ENCODE results near the gene HPS3. TPM values are rescaled to one million over a fixed set of nuclear protein-coding genes. Genes with fewer than 3 reads are reported as not detected.

The HPS3 gene
- polyA plus RNA-seq, 1 of the 3 experiments (the other 2 are of a cell fraction) = 9.4 TPM

GRCh38 chr3:149101154-149101553 is 28.3 kb upstream of the HPS3 start (continued):
- TF ChIP-seq EZH2phosphoT487 (IDR thresholded peaks at IDR 0.05; ENCODE audit: borderline replicate concordance, low read depth) (no peak), CHD2 (IDR thresholded peaks at IDR 0.05; ENCODE audit: low read length, partially characterized antibody) (no peak), JUND (IDR thresholded peaks at IDR 0.05) (no peak), EP300 (IDR thresholded peaks at IDR 0.05; ENCODE audit: borderline replicate concordance in 1 of 2, low read depth in 1 of 2, low read length in 1 of 2) (no peak)

DNA sequence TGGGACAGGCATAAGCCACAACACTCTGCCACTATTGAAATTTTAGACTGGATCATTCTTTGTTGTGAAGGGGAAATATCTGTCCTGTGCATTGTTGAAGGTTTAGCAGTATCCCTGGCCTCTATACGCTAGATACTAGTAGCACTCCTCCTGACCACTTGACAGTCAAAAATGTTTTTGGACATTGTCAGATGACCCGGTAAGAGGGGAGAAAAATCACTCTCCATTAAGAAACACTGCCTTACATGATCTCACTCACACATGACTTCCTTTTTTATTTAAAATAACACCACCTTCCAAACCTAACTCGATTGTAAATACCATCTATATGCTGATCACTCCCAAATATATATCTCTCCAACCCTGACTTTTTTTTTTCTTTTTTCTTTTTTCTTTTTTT is 27.8 kb upstream of the HPS3 start:
- H3K9me2 ChIP-seq = no peaks in the 10 kb centered on the region
- H3K27me3 ChIP-seq (ENCODE audit: insufficient read depth) = no peaks in the 10 kb centered on the region
- H3K27ac ChIP-seq (ENCODE audit: low read depth in 2 of 2, low read length in 1 of 2) = no peak overlapping the region
- H2AFZ ChIP-seq (ENCODE audit: low read depth) = no peak overlapping the region
- H3K4me2 ChIP-seq = no peak overlapping the region
- H3K4me1 ChIP-seq (ENCODE audit: control insufficient read depth in 1 of 2, insufficient read depth in 2 of 2, low read depth in 1 of 2, low read length in 1 of 2) = no peaks in the 10 kb centered on the region
- H3K9me3 ChIP-seq = peaks cover 5% of the 10 kb centered on the region; the same call in 1 of the 2 replicates
- no peaks in the 10 kb centered on the region for H3K79me2 ChIP-seq (ENCODE audit: insufficient read depth)
- DNase-seq = no peak
- no peaks in the 10 kb centered on the region for H3K36me3 ChIP-seq (replicated peaks in 1 of 2; ENCODE audit: control insufficient read depth in 1 of 2, insufficient read depth in 2 of 2, low read length in 1 of 2)
- H3K9ac ChIP-seq = no peak overlapping the region
- no peaks in the 10 kb centered on the region for H4K20me1 ChIP-seq (ENCODE audit: insufficient read depth)
- H3K4me3 ChIP-seq (ENCODE audit: low read depth in 2 of 2, low read length in 1 of 2) = no peak overlapping the region
- 53% methylated on average over 3 of the region's 3 CpGs for WGBS (ENCODE audit: low lambda C conversion rate)
- ChIA-PET POLR2A (no interaction called here), CTCF (interaction anchor here (2.7 kb wide), 1 partner anchor 18 kb away, joined by 8 read pairs; no protein-coding TSS in a partner anchor)
- H3F3A ChIP-seq (replicated peaks; ENCODE audit: insufficient read depth) = no peaks in the 10 kb centered on the region
- TF ChIP-seq ELF1 (IDR thresholded peaks at IDR 0.05) (no peak), FOXM1 (IDR thresholded peaks at IDR 0.05; ENCODE audit: low read depth) (no peak), IRF3 (IDR thresholded peaks at IDR 0.05; ENCODE audit: low read depth, low read length) (no peak), RXRA (IDR thresholded peaks at IDR 0.05; ENCODE audit: borderline replicate concordance, low read depth) (no peak), CHD2 (IDR thresholded peaks at IDR 0.05; ENCODE audit: low read length, partially characterized antibody) (no peak), FOSL2 (IDR thresholded peaks at IDR 0.05; ENCODE audit: borderline replicate concordance, low read depth) (no peak), MEF2A (IDR thresholded peaks at IDR 0.05; ENCODE audit: borderline replicate concordance, low read depth) (no peak), MXI1 (IDR thresholded peaks at IDR 0.05; ENCODE audit: low read depth, low read length) (no peak), GATA2 (CRISPR knock-in tag; IDR thresholded peaks at IDR 0.05) (no peak), NRF1 (IDR thresholded peaks at IDR 0.05; ENCODE audit: low read depth, low read length) (no peak), MAX (IDR thresholded peaks at IDR 0.05; ENCODE audit: low read depth) (no peak), RCOR1 (IDR thresholded peaks at IDR 0.05; ENCODE audit: low read length) (no peak), FOXJ3 (CRISPR knock-in tag; IDR thresholded peaks at IDR 0.05) (no peak), NFIC (IDR thresholded peaks at IDR 0.05; ENCODE audit: borderline replicate concordance) (no peak), TCF12 (IDR thresholded peaks at IDR 0.05) (no peak)
- TF ChIP-seq, protein P1, sequence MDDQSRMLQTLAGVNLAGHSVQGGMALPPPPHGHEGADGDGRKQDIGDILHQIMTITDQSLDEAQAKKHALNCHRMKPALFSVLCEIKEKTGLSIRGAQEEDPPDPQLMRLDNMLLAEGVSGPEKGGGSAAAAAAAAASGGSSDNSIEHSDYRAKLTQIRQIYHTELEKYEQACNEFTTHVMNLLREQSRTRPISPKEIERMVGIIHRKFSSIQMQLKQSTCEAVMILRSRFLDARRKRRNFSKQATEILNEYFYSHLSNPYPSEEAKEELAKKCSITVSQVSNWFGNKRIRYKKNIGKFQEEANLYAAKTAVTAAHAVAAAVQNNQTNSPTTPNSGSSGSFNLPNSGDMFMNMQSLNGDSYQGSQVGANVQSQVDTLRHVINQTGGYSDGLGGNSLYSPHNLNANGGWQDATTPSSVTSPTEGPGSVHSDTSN (IDR thresholded peaks at IDR 0.05) = no peak
- TF ChIP-seq, protein P2, sequence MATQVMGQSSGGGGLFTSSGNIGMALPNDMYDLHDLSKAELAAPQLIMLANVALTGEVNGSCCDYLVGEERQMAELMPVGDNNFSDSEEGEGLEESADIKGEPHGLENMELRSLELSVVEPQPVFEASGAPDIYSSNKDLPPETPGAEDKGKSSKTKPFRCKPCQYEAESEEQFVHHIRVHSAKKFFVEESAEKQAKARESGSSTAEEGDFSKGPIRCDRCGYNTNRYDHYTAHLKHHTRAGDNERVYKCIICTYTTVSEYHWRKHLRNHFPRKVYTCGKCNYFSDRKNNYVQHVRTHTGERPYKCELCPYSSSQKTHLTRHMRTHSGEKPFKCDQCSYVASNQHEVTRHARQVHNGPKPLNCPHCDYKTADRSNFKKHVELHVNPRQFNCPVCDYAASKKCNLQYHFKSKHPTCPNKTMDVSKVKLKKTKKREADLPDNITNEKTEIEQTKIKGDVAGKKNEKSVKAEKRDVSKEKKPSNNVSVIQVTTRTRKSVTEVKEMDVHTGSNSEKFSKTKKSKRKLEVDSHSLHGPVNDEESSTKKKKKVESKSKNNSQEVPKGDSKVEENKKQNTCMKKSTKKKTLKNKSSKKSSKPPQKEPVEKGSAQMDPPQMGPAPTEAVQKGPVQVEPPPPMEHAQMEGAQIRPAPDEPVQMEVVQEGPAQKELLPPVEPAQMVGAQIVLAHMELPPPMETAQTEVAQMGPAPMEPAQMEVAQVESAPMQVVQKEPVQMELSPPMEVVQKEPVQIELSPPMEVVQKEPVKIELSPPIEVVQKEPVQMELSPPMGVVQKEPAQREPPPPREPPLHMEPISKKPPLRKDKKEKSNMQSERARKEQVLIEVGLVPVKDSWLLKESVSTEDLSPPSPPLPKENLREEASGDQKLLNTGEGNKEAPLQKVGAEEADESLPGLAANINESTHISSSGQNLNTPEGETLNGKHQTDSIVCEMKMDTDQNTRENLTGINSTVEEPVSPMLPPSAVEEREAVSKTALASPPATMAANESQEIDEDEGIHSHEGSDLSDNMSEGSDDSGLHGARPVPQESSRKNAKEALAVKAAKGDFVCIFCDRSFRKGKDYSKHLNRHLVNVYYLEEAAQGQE (IDR thresholded peaks at IDR 0.05; ENCODE audit: low read depth, low read length) = no peak

Data from SK-N-SH (cell line).